ENCODE data around the gene SMC5. TPM values are rescaled to one million over a fixed set of nuclear protein-coding genes. Genes with fewer than 3 reads are reported as not detected.

SMC5 gene
- total RNA-seq, 8 experiments from 2014 or later: 15.5 to 36.9 (median 23.4) TPM

GRCh38 chr9:70250221-70250620, 8.6 kb upstream of the SMC5 start:
- WGBS, 10 experiments: 33 to 100% (median 90%) methylated on average over 1 of the region's 1 CpG; no CpG with 5 or more reads in 1 of the 10 experiments
- H3K27ac ChIP-seq: no peak overlapping the region
- ATAC-seq (replicated peaks in 6 of 8): no peak
- H3K4me3 ChIP-seq: no peak overlapping the region
- H3K4me1 ChIP-seq (replicated peaks in 1 of 2): peaks cover 0 to 5% of the 10 kb centered on the region in 2 donors
- in situ Hi-C loops (cut with MboI; ENCODE audit: low pct_unique_long_range_greater_than_20kb in 2 of 9, low sequenced_read_pairs in 9 of 9, unreplicated experiment in 9 of 9): loop anchor here in 1 of 9 experiments (25.0 kb wide), 1 partner anchor 112 kb away; no protein-coding TSS in a partner anchor

DNA sequence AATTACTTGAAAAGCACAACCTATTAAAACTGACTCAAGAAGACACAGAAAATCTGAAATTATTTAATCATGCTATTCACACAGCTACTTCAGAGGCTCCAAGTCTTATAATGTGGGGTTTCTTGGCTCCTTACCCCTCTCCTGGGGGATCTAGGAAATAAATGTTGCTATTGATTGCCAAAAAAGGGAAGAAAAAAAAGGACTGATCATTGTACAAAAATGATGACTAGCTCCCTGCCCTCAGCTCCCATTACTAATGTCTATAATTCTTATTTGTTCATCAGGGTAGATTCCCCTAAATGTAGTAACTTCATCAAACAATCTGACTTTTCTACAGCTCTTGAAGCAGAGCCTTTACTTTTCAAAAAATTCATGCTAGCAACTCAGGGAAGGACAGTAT, 3.3 kb upstream of the SMC5 start:
- H3K27ac ChIP-seq: no peak overlapping the region
- in situ Hi-C loops (cut with MboI; ENCODE audit: low pct_unique_long_range_greater_than_20kb in 2 of 9, low sequenced_read_pairs in 9 of 9, unreplicated experiment in 9 of 9): loop anchor here in 1 of 9 experiments (25.0 kb wide), 1 partner anchor 107 kb away; no protein-coding TSS in a partner anchor
- no peak overlapping the region for H3K4me3 ChIP-seq
- ATAC-seq (replicated peaks in 6 of 8): no peak
- H3K4me1 ChIP-seq (replicated peaks in 1 of 2): peaks cover 27 to 41% of the 10 kb centered on the region in 2 donors

DNA sequence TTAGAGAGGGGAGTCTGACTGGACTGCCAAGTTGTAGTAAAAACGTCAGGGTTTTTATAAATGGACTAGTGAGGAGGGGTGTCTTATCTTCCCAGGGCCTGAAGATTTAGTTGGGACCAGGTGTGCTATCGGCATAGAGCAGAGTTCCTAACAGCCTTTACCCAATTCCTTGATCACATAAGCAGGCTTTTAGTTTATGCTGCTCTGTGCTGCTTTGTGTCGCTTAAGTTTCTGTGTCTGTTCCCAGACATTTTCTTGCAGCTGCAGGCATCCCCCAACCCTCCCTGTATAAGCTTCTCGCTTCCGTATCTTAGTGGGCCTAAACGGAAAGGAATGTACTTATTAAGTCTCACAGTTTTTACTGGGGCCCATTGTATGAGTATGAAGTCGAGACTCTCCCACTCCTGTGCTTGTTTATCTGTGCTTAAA, 2.6 kb upstream of the SMC5 start:
- peaks cover 31 to 45% of the 10 kb centered on the region in 2 donors for H3K4me1 ChIP-seq (replicated peaks in 1 of 2)
- WGBS, 10 experiments: 12 to 80% (median 59%) methylated on average over 2 to 6 of the region's 7 CpGs
- no peak for ATAC-seq (replicated peaks in 6 of 8)
- in situ Hi-C loops (cut with MboI; ENCODE audit: low pct_unique_long_range_greater_than_20kb in 2 of 9, low sequenced_read_pairs in 9 of 9, unreplicated experiment in 9 of 9): loop anchor here in 1 of 9 experiments (25.0 kb wide), 1 partner anchor 106 kb away; no protein-coding TSS in a partner anchor
- H3K4me3 ChIP-seq: no peak overlapping the region
- H3K27ac ChIP-seq: no peak overlapping the region

DNA sequence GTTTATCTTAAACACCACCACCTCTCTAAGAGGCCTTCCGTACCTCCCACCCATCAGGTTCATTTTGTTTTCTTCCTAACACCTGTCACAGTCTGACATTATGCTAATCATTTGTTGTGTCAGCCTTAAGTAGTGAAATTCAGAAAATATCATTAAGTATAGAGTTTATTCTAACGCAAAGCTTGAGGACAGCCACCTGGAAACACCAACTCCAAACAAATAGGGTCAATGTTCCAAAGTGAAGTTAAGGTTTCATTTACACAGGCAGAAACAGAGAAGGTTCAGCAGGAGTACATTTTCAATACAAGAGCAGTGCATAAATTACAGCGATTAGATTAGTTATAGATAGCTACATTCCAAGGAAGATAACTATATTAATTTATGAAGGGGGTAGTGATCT, 1.3 kb upstream of the SMC5 start:
- WGBS, 10 experiments: 43 to 100% (median 80%) methylated on average over 1 to 2 of the region's 3 CpGs; no CpG with 5 or more reads in 2 of the 10 experiments
- no peak for ATAC-seq (replicated peaks in 6 of 8)
- peaks cover 31 to 47% of the 10 kb centered on the region in 2 donors for H3K4me1 ChIP-seq (replicated peaks in 1 of 2)
- H3K27ac ChIP-seq: no peak overlapping the region
- in situ Hi-C loops (cut with MboI; ENCODE audit: low pct_unique_long_range_greater_than_20kb in 2 of 9, low sequenced_read_pairs in 9 of 9, unreplicated experiment in 9 of 9): loop anchor here in 1 of 9 experiments (25.0 kb wide), 1 partner anchor 105 kb away; no protein-coding TSS in a partner anchor
- H3K4me3 ChIP-seq: peak overlapping the region in 2 of 5 donors; percentile 72 to 92

DNA sequence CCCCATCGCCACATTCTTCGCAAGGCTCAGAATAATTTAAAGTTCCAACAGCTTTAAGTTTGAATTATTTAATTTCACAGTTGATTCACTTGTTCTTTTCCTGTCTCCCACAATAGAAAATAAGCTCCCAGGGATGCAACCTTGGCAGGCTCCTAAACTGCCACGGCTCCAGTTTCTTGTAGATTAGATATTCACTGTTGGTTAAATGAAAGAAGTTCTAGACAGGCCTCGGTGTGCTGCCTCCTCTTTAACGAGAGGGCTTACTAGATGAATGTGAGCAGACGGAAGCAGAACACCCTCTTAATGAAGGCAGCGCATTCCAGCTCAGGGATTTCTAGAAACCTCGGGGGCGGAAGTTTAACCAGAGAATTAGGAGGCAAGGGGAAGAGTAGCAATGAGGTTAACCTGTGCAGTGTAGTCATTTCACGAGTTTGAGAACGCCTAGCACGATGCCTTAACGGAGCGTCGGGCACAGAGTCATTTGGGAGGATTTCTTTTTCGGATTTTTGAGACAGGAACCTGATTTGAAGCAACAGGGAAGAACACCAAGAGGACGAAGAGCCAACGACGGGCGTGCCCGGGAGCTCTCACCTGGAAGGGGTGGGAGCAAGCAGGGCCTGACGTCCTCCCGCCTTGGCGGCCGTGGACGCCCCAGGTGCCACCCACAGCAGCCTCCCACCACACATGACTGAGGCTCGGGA, 637 bp upstream of the SMC5 start:
- in situ Hi-C loops (cut with MboI; ENCODE audit: low pct_unique_long_range_greater_than_20kb in 2 of 9, low sequenced_read_pairs in 9 of 9, unreplicated experiment in 9 of 9): loop anchor here in 1 of 9 experiments (25.0 kb wide), 1 partner anchor 104 kb away; no protein-coding TSS in a partner anchor
- Histone ChIP-seq H3K4me3 (peak overlapping the region; percentile 72 to 92 (median 73)), H3K4me1 (replicated peaks in 1 of 2) (peaks cover 35 to 47% of the 10 kb centered on the region in 2 donors), H3K27ac (peak overlapping the region; percentile 81 to 92)
- WGBS, 10 experiments: 7 to 40% (median 22%) methylated on average over 3 to 25 of the region's 27 CpGs; no CpG with 5 or more reads in 2 of the 10 experiments
- peak; percentile 47 to 69 (median 64) for ATAC-seq (replicated peaks in 6 of 8)

GRCh38 chr9:70259512-70259802, 679 bp downstream of the SMC5 start:
- H3K4me1 ChIP-seq (replicated peaks in 1 of 2): peaks cover 37 to 46% of the 10 kb centered on the region in 2 donors
- in situ Hi-C loops (cut with MboI; ENCODE audit: low pct_unique_long_range_greater_than_20kb in 2 of 9, low sequenced_read_pairs in 9 of 9, unreplicated experiment in 9 of 9): loop anchor here in 1 of 9 experiments (25.0 kb wide), 1 partner anchor 103 kb away; no protein-coding TSS in a partner anchor
- WGBS, 10 experiments: 0 to 20% (median 1%) methylated on average over 1 to 9 of the region's 10 CpGs; no CpG with 5 or more reads in 3 of the 10 experiments
- peak overlapping the region; percentile 70 to 92 for H3K27ac ChIP-seq
- peak overlapping the region; percentile 72 to 92 (median 73) for H3K4me3 ChIP-seq
- no peak for ATAC-seq (replicated peaks in 6 of 8)

DNA sequence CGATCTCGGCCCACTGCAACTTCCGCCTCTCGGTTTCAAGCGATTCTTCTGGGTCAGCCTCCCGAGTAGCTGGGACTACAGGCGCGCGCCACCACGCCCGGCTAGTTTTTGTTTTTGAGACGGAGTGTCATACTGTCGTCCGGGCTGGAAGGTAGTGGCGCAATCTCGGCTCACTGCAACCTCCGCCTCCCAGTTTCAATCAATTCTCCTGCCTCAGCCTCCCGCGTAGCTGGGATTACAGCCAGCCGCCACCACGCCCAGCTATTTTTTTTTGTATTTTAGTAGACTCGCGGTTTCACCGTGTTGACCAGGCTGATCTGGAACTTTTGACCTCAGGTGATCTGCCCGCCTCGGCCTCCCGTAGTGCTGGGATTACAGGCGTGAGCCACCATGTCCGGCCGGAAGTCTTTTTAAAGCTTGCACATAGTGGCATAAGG, 1.2 kb downstream of the SMC5 start:
- peaks cover 37 to 44% of the 10 kb centered on the region in 2 donors for H3K4me1 ChIP-seq (replicated peaks in 1 of 2)
- in situ Hi-C loops (cut with MboI; ENCODE audit: low pct_unique_long_range_greater_than_20kb in 2 of 9, low sequenced_read_pairs in 9 of 9, unreplicated experiment in 9 of 9): loop anchor here in 1 of 9 experiments (25.0 kb wide), 1 partner anchor 102 kb away; no protein-coding TSS in a partner anchor
- H3K4me3 ChIP-seq: peak overlapping the region; percentile 72 to 92 (median 73)
- no peak for ATAC-seq (replicated peaks in 6 of 8)
- H3K27ac ChIP-seq: no peak overlapping the region
- 80 to 100% (median 93%) methylated on average over 1 to 17 of the region's 30 CpGs; no CpG with 5 or more reads in 1 of the 10 experiments for WGBS, 10 experiments

- Histone ChIP-seq H3K27ac (no peak overlapping the region), H3K4me1 (replicated peaks in 1 of 2) (peaks cover 37 to 38% of the 10 kb centered on the region in 2 donors), H3K4me3 (peak overlapping the region in 4 of 5 donors; percentile 72 to 92 (median 80))
- in situ Hi-C loops (cut with MboI; ENCODE audit: low pct_unique_long_range_greater_than_20kb in 2 of 9, low sequenced_read_pairs in 9 of 9, unreplicated experiment in 9 of 9): loop anchor here in 1 of 9 experiments (25.0 kb wide), 1 partner anchor 102 kb away; no protein-coding TSS in a partner anchor
- 75 to 100% (median 94%) methylated on average over 1 to 6 of the region's 8 CpGs; no CpG with 5 or more reads in 2 of the 10 experiments for WGBS, 10 experiments
- no peak for ATAC-seq (replicated peaks in 6 of 8)
Measured at GRCh38 chr9:70260606-70261005, 1.8 kb downstream of the SMC5 start.

DNA sequence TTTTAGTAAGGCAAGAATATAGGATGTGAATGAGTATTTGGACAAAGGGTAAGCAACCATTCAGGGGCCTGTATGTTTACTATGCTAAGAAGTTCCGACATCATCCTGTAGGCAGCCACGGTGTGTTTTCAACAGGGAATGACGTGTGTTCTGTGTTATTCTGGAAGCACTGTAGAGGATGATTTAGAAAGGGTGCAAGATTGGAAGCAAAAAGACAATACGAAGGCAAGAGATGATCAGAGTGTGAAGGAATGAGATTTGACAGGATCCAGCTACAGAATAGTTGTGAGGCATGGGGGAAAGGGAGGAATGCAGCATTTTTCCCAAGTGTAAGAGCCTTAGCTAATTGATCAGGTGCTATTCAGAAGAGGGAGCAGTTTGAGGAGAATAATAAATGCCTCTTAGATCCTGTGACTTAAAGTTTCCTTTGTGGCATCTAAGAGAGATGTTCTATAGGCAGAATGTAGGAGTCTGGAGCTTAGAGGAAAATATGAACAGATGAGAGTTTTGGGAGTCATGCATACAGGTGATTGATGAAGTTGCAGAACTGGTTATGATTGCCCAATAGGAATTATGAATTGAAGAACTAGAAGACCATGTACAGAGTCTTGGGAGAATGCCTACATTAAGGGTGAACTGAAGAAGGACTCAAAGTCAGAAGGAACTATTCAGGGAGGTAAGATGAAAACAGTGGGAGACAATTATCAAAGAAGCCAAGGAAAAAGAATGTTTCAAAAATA, 2.5 kb downstream of the SMC5 start:
- H3K4me3 ChIP-seq: no peak overlapping the region
- peaks cover 31 to 37% of the 10 kb centered on the region in 2 donors for H3K4me1 ChIP-seq (replicated peaks in 1 of 2)
- no peak for ATAC-seq (replicated peaks in 6 of 8)
- no peak overlapping the region for H3K27ac ChIP-seq
- in situ Hi-C loops (cut with MboI; ENCODE audit: low pct_unique_long_range_greater_than_20kb in 2 of 9, low sequenced_read_pairs in 9 of 9, unreplicated experiment in 9 of 9): loop anchor here in 1 of 9 experiments (25.0 kb wide), 1 partner anchor 101 kb away; no protein-coding TSS in a partner anchor
- WGBS, 10 experiments: 22 to 100% (median 90%) methylated on average over 1 to 4 of the region's 4 CpGs

DNA sequence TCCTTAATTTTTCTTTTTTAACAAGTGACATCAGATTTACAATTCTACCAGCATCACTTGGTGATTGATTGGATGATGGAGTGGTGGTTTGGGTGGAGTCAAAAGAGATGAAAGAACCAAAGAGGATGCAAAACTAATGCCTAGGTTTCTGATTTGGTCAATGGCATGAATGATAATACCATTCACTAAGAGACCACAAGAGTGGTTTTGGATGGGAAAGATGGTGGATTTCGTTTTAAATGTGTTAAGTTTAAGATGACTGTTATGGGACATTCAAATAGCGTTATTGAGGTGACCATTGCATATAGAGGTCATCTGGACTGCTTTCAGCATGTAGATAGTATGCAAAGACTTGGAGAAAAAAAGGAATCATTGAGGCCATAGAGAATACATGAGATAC, 3.6 kb downstream of the SMC5 start:
- Histone ChIP-seq H3K27ac (no peak overlapping the region), H3K4me1 (replicated peaks in 1 of 2) (peaks cover 22 to 30% of the 10 kb centered on the region in 2 donors), H3K4me3 (no peak overlapping the region)
- ATAC-seq (replicated peaks in 6 of 8): no peak
- WGBS, 10 experiments: 73 to 100% (median 92%) methylated on average over 1 to 2 of the region's 2 CpGs; no CpG with 5 or more reads in 3 of the 10 experiments
- in situ Hi-C loops (cut with MboI; ENCODE audit: low pct_unique_long_range_greater_than_20kb in 2 of 9, low sequenced_read_pairs in 9 of 9, unreplicated experiment in 9 of 9): loop anchor here in 1 of 9 experiments (25.0 kb wide), 1 partner anchor 100 kb away; no protein-coding TSS in a partner anchor

DNA sequence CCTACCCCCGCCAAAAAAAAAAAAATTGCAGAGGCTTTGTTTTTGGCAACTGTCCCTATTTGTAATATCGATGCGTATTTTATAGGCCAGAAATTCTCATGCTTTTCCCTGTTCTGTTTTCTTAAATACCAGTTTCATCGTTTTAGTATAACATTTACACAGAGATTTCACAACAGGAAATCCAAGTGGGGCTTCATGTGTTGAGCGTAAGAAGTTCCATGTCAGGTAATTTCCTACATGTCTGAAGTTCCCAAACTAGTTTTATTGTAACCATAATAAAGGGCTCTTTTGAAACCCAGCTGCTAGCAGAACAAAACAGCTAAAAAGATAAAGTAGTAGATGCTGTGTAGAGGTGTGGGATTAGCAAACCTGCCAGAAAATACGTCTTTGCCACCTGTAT, 4.2 kb downstream of the SMC5 start:
- 80 to 99% (median 91%) methylated on average over 1 to 6 of the region's 6 CpGs for WGBS, 10 experiments
- in situ Hi-C loops (cut with MboI; ENCODE audit: low pct_unique_long_range_greater_than_20kb in 2 of 9, low sequenced_read_pairs in 9 of 9, unreplicated experiment in 9 of 9): loop anchor here in 1 of 9 experiments (25.0 kb wide), 1 partner anchor 99 kb away; no protein-coding TSS in a partner anchor
- H3K4me1 ChIP-seq (replicated peaks in 1 of 2): peaks cover 16 to 24% of the 10 kb centered on the region in 2 donors

DNA sequence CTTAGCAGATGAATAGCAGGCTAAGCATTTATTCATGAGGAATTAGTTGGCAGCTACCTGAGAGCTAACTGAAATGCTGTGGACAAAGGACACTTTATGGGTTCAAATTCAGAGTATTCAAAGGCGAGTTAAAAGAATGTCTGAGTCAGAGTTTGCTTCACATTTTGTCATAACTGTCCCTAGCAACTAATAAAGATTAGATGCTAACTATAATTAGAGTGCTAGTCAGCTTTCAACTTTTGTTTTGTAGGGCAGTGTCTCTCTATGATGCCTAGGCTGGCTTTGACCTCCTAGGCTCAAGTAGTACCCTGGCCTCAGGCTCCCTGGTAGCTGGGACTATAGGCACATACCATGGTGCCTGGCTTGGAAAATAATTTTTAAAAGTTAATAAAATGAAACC, 4.6 kb downstream of the SMC5 start:
- Histone ChIP-seq H3K27ac (no peak overlapping the region), H3K4me3 (no peak overlapping the region), H3K4me1 (replicated peaks in 1 of 2) (peaks cover 13 to 20% of the 10 kb centered on the region in 2 donors)
- in situ Hi-C loops (cut with MboI; ENCODE audit: low pct_unique_long_range_greater_than_20kb in 2 of 9, low sequenced_read_pairs in 9 of 9, unreplicated experiment in 9 of 9): loop anchor here in 1 of 9 experiments (25.0 kb wide), 1 partner anchor 99 kb away; no protein-coding TSS in a partner anchor
- 25 to 100% (median 89%) methylated on average over 1 of the region's 1 CpG; no CpG with 5 or more reads in 2 of the 10 experiments for WGBS, 10 experiments
- ATAC-seq (replicated peaks in 6 of 8): no peak

More for the DNA sequence above, 4.2 kb downstream of the SMC5 start:
- no peak for ATAC-seq (replicated peaks in 6 of 8)
- H3K4me3 ChIP-seq: no peak overlapping the region
- no peak overlapping the region for H3K27ac ChIP-seq
